Memory B cell (primary cell): Measurements from ENCODE around the gene TAOK3.
"Not testable (repeated sequence)": the region's sequence is repeated elsewhere in the genome, so short reads cannot be mapped to it uniquely, and the experiment has no call there.

Source experiments
- ATAC-seq: fragments of 150-1000 bp; cut with Tn5 transposase; 2 replicates; pipeline ENCODE4 v1.10.0; 2021; ENCODE audit warnings: low read depth, mild to moderate bottlenecking, moderate library complexity
- DNase-seq, 2 donors: peaks; one replicate each; pipeline ENCODE4 v3.0.0; 2022; ENCODE audit warnings: low spot score in 2 of 2
- H3K27ac Mint-ChIP-seq: one replicate; pipeline ENCODE4 v1.8.0; 2022; ENCODE audit warnings: mild to moderate bottlenecking, moderate library complexity, mixed read lengths
- H3K27me3 Mint-ChIP-seq: one replicate; pipeline ENCODE4 v1.8.0; 2022; ENCODE audit warnings: mixed read lengths
- H3K36me3 Mint-ChIP-seq: one replicate; pipeline ENCODE4 v1.8.0; 2022; ENCODE audit warnings: mild to moderate bottlenecking, mixed read lengths
- H3K4me1 Mint-ChIP-seq: one replicate; pipeline ENCODE4 v1.8.0; 2022; ENCODE audit warnings: mixed read lengths
- H3K4me3 Mint-ChIP-seq: one replicate; pipeline ENCODE4 v1.8.0; 2022; ENCODE audit warnings: mild to moderate bottlenecking, moderate library complexity, mixed read lengths
- H3K9me3 Mint-ChIP-seq: one replicate; pipeline ENCODE4 v1.8.0; 2022; ENCODE audit warnings: mixed read lengths

Gene TAOK3

GRCh38 chr12:118372541-118373495 lies at the start of gene TAOK3:
Gene TAOK3 (minus strand): TSS chr12:118372907. CDS start chr12:118255567, 117,340 bp downstream.
- Mint-ChIP-seq H3K4me3 (peak within 1 kb of the TSS; percentile 90), H3K27ac (peak within 1 kb of the TSS; percentile 89), H3K4me1 (peaks cover 19% of the 10 kb centered on the region), H3K36me3 (no peaks in the 10 kb centered on the region), H3K27me3 (no peaks in the 10 kb centered on the region), H3K9me3 (no peaks in the 10 kb centered on the region)
- DNase-seq = peak; percentile 88 to 95
- ATAC-seq = peak; percentile 81

GRCh38 chr12:118420673-118421072 lies 48.0 kb upstream of the TAOK3 start:
- Mint-ChIP-seq H3K36me3 (peaks cover 24% of the 10 kb centered on the region), H3K27ac (no peak overlapping the region), H3K27me3 (no peaks in the 10 kb centered on the region), H3K9me3 (no peaks in the 10 kb centered on the region), H3K4me3 (no peak overlapping the region), H3K4me1 (peaks cover 7% of the 10 kb centered on the region)
- ATAC-seq (no peak), DNase-seq (no peak)

GRCh38 chr12:118418385-118419057 lies 45.8 kb upstream of the TAOK3 start:
- DNase-seq = no peak
- H3K36me3 Mint-ChIP-seq = peaks cover 38% of the 10 kb centered on the region
- no peak overlapping the region for H3K27ac Mint-ChIP-seq
- no peak overlapping the region for H3K4me3 Mint-ChIP-seq
- H3K27me3 Mint-ChIP-seq = no peaks in the 10 kb centered on the region
- H3K4me1 Mint-ChIP-seq = peaks cover 2% of the 10 kb centered on the region
- H3K9me3 Mint-ChIP-seq = no peaks in the 10 kb centered on the region
- ATAC-seq = no peak

- Mint-ChIP-seq H3K27me3 (no peaks in the 10 kb centered on the region), H3K27ac (no peak overlapping the region), H3K4me3 (no peak overlapping the region), H3K36me3 (peaks cover 44% of the 10 kb centered on the region), H3K4me1 (peaks cover 1% of the 10 kb centered on the region), H3K9me3 (no peaks in the 10 kb centered on the region)
- no peak for DNase-seq
- no peak for ATAC-seq
These were observed 45.2 kb upstream of the TAOK3 start for GRCh38 chr12:118417942-118418341.

- ATAC-seq (no peak), DNase-seq (no peak)
- no peak overlapping the region for H3K27ac Mint-ChIP-seq
- no peaks in the 10 kb centered on the region for H3K27me3 Mint-ChIP-seq
- no peaks in the 10 kb centered on the region for H3K4me1 Mint-ChIP-seq
- H3K9me3 Mint-ChIP-seq = no peaks in the 10 kb centered on the region
- H3K4me3 Mint-ChIP-seq = no peak overlapping the region
- peaks cover 44% of the 10 kb centered on the region for H3K36me3 Mint-ChIP-seq
These were observed 37.1 kb upstream of the TAOK3 start for GRCh38 chr12:118409834-118410233.

- not testable (repeated sequence) for H3K9me3 Mint-ChIP-seq, H3K4me3 Mint-ChIP-seq, DNase-seq, H3K27ac Mint-ChIP-seq, ATAC-seq, H3K27me3 Mint-ChIP-seq, H3K4me1 Mint-ChIP-seq
- peaks cover 33% of the 10 kb centered on the region for H3K36me3 Mint-ChIP-seq
These were observed 35.5 kb upstream of the TAOK3 start for GRCh38 chr12:118408241-118408640.

- DNase-seq (peak; percentile 28 to 38), ATAC-seq (peak; percentile 70)
- H3K27me3 Mint-ChIP-seq = no peaks in the 10 kb centered on the region
- H3K4me3 Mint-ChIP-seq = no peak overlapping the region
- no peaks in the 10 kb centered on the region for H3K4me1 Mint-ChIP-seq
- H3K27ac Mint-ChIP-seq = no peak overlapping the region
- H3K36me3 Mint-ChIP-seq = peaks cover 32% of the 10 kb centered on the region
- H3K9me3 Mint-ChIP-seq = no peaks in the 10 kb centered on the region
These were observed 32.3 kb upstream of the TAOK3 start for GRCh38 chr12:118404876-118405521.

GRCh38 chr12:118402251-118402650 lies 29.5 kb upstream of the TAOK3 start:
- no peaks in the 10 kb centered on the region for H3K9me3 Mint-ChIP-seq
- DNase-seq (no peak), ATAC-seq (no peak)
- no peak overlapping the region for H3K4me3 Mint-ChIP-seq
- no peaks in the 10 kb centered on the region for H3K4me1 Mint-ChIP-seq
- H3K27me3 Mint-ChIP-seq = no peaks in the 10 kb centered on the region
- no peak overlapping the region for H3K27ac Mint-ChIP-seq
- peaks cover 38% of the 10 kb centered on the region for H3K36me3 Mint-ChIP-seq

GRCh38 chr12:118398940-118399339 lies 26.2 kb upstream of the TAOK3 start:
- no peak overlapping the region for H3K27ac Mint-ChIP-seq
- no peaks in the 10 kb centered on the region for H3K4me1 Mint-ChIP-seq
- no peaks in the 10 kb centered on the region for H3K27me3 Mint-ChIP-seq
- no peak for DNase-seq
- H3K4me3 Mint-ChIP-seq = no peak overlapping the region
- peaks cover 44% of the 10 kb centered on the region for H3K36me3 Mint-ChIP-seq
- no peak for ATAC-seq
- H3K9me3 Mint-ChIP-seq = no peaks in the 10 kb centered on the region

- no peaks in the 10 kb centered on the region for H3K27me3 Mint-ChIP-seq
- no peak overlapping the region for H3K4me3 Mint-ChIP-seq
- no peak overlapping the region for H3K27ac Mint-ChIP-seq
- ATAC-seq (no peak), DNase-seq (no peak)
- no peaks in the 10 kb centered on the region for H3K9me3 Mint-ChIP-seq
- peaks cover 46% of the 10 kb centered on the region for H3K36me3 Mint-ChIP-seq
- no peaks in the 10 kb centered on the region for H3K4me1 Mint-ChIP-seq
These were observed 25.8 kb upstream of the TAOK3 start for GRCh38 chr12:118398524-118398923.

GRCh38 chr12:118397708-118398440 lies 25.2 kb upstream of the TAOK3 start:
- Mint-ChIP-seq H3K27ac (no peak overlapping the region), H3K27me3 (no peaks in the 10 kb centered on the region), H3K4me3 (no peak overlapping the region), H3K4me1 (no peaks in the 10 kb centered on the region), H3K9me3 (no peaks in the 10 kb centered on the region), H3K36me3 (peaks cover 43% of the 10 kb centered on the region)
- DNase-seq = no peak
- no peak for ATAC-seq

- Mint-ChIP-seq H3K27me3 (no peaks in the 10 kb centered on the region), H3K36me3 (peaks cover 40% of the 10 kb centered on the region), H3K27ac (no peak overlapping the region), H3K9me3 (no peaks in the 10 kb centered on the region), H3K4me3 (no peak overlapping the region), H3K4me1 (no peaks in the 10 kb centered on the region)
- DNase-seq (no peak), ATAC-seq (no peak)
These were observed 19.1 kb upstream of the TAOK3 start for GRCh38 chr12:118391836-118392235.

- Mint-ChIP-seq H3K9me3 (no peaks in the 10 kb centered on the region), H3K27me3 (no peaks in the 10 kb centered on the region), H3K27ac (no peak overlapping the region), H3K4me1 (no peaks in the 10 kb centered on the region), H3K36me3 (peaks cover 40% of the 10 kb centered on the region), H3K4me3 (no peak overlapping the region)
- DNase-seq (no peak), ATAC-seq (no peak)
These were observed 18.7 kb upstream of the TAOK3 start for GRCh38 chr12:118391424-118391823.
